Esophagus squamous epithelium (tissue), 4 donors: ENCODE data around the gene GBF1.

Experiments used
- CTCF ChIP-seq, 6 experiments: fragments of 450-650 bp in 4 of 6; fragments of 200-600 bp in 2 of 6; sonication (generic) in 2 of 6; IDR thresholded peaks; one replicate each; pipeline ENCODE4 v1.5.1; 2016 to 2019; ENCODE audit warnings: antibody characterized with exemption in 6 of 6, mild to moderate bottlenecking in 4 of 6, moderate library complexity in 4 of 6
- POLR2A ChIP-seq, 4 donors: fragments of 450-650 bp; IDR thresholded peaks; one replicate each; pipeline ENCODE4 v1.6.1; 2017; ENCODE audit warnings: antibody characterized with exemption in 4 of 4, mild to moderate bottlenecking in 4 of 4, moderate library complexity in 3 of 4

GRCh38 chr10:102376901-102377300, 131.6 kb downstream of the GBF1 start:
- no peak for TF ChIP-seq CTCF (IDR thresholded peaks at IDR 0.05)
- TF ChIP-seq POLR2A (IDR thresholded peaks at IDR 0.05): no peak
